ENCODE data around the gene AKAP8L. TPM values are rescaled to one million over a fixed set of nuclear protein-coding genes. Genes with fewer than 3 reads are reported as not detected.

Gene AKAP8L
- total RNA-seq, 4 donors from 2014 or later, result 52.8 to 87.8 (median 69.4) TPM

- Histone ChIP-seq H3K9me3 (no peaks in the 10 kb centered on the region), H3K27ac (replicated peaks in 1 of 4) (peak overlapping the region; percentile 88 to 97 (median 95)), H3K36me3 (peaks cover 7 to 29% (median 19%) of the 10 kb centered on the region in 4 donors), H3K4me3 (peak overlapping the region; percentile 91 to 97 (median 92)), H3K4me1 (peaks cover 43 to 73% (median 68%) of the 10 kb centered on the region in 4 donors), H3K27me3 (no peaks in the 10 kb centered on the region)
- DNase-seq (ENCODE audit: extremely low spot score), result no peak
- TF ChIP-seq CTCF (IDR thresholded peaks at IDR 0.05) (no peak), EP300 (IDR thresholded peaks at IDR 0.05) (no peak), POLR2A (IDR thresholded peaks at IDR 0.05; ENCODE audit: low read depth) (no peak), POLR2AphosphoS5 (IDR thresholded peaks at IDR 0.05) (no peak)
- intact Hi-C loops (cut with DNase I), result loop anchor here (5.0 kb wide), 1 partner anchor 166 kb away; no protein-coding TSS in a partner anchor
- 68% methylated on average over 8 of the region's 8 CpGs for WGBS
Measured at GRCh38 chr19:15433519-15434069, 14.8 kb upstream of the AKAP8L start.

- Histone ChIP-seq H3K27ac (replicated peaks in 1 of 4) (peak overlapping the region; percentile 88 to 97 (median 95)), H3K9me3 (no peaks in the 10 kb centered on the region), H3K27me3 (no peaks in the 10 kb centered on the region), H3K36me3 (peaks cover 7 to 29% (median 25%) of the 10 kb centered on the region in 4 donors), H3K4me3 (peak overlapping the region; percentile 91 to 97 (median 92)), H3K4me1 (peaks cover 40 to 73% (median 64%) of the 10 kb centered on the region in 4 donors)
- DNase-seq (ENCODE audit: extremely low spot score), result no peak
- peak; percentile 64 to 81 for TF ChIP-seq POLR2AphosphoS5 (IDR thresholded peaks at IDR 0.05)
- no peak for TF ChIP-seq EP300 (IDR thresholded peaks at IDR 0.05)
- intact Hi-C loops (cut with DNase I), result loop anchor here (5.0 kb wide), 1 partner anchor 166 kb away; no protein-coding TSS in a partner anchor
- WGBS, result 2% methylated on average over 30 of the region's 75 CpGs
Measured at GRCh38 chr19:15432629-15433518, 14.1 kb upstream of the AKAP8L start.

GRCh38 chr19:15432018-15432494 lies 13.3 kb upstream of the AKAP8L start:
- Histone ChIP-seq H3K4me1 (peaks cover 37 to 67% (median 56%) of the 10 kb centered on the region in 4 donors), H3K36me3 (peaks cover 12 to 36% (median 33%) of the 10 kb centered on the region in 4 donors), H3K27ac (replicated peaks in 1 of 4) (peak overlapping the region; percentile 66 to 84 (median 72)), H3K4me3 (peak overlapping the region; percentile 91 to 97 (median 92)), H3K27me3 (no peaks in the 10 kb centered on the region), H3K9me3 (no peaks in the 10 kb centered on the region)
- no peak for TF ChIP-seq EP300 (IDR thresholded peaks at IDR 0.05)
- no peak for TF ChIP-seq POLR2AphosphoS5 (IDR thresholded peaks at IDR 0.05)
- no peak for TF ChIP-seq POLR2A (IDR thresholded peaks at IDR 0.05; ENCODE audit: low read depth)
- TF ChIP-seq CTCF (IDR thresholded peaks at IDR 0.05), result no peak
- no peak for DNase-seq (ENCODE audit: extremely low spot score)
- intact Hi-C loops (cut with DNase I), result loop anchor here (5.0 kb wide), 1 partner anchor 165 kb away; no protein-coding TSS in a partner anchor
- under 1% methylated on average over 18 of the region's 44 CpGs for WGBS

GRCh38 chr19:15431396-15432017 lies 12.7 kb upstream of the AKAP8L start:
- no peak for DNase-seq (ENCODE audit: extremely low spot score)
- TF ChIP-seq EP300 (IDR thresholded peaks at IDR 0.05), result no peak
- no peak for TF ChIP-seq POLR2A (IDR thresholded peaks at IDR 0.05; ENCODE audit: low read depth)
- no peak for TF ChIP-seq CTCF (IDR thresholded peaks at IDR 0.05)
- no peak for TF ChIP-seq POLR2AphosphoS5 (IDR thresholded peaks at IDR 0.05)
- Histone ChIP-seq H3K36me3 (peaks cover 16 to 38% (median 36%) of the 10 kb centered on the region in 4 donors), H3K27ac (replicated peaks in 1 of 4) (peak overlapping the region; percentile 66 to 84 (median 72)), H3K27me3 (no peaks in the 10 kb centered on the region), H3K4me3 (peak overlapping the region; percentile 91 to 97 (median 92)), H3K9me3 (no peaks in the 10 kb centered on the region), H3K4me1 (peaks cover 37 to 61% (median 50%) of the 10 kb centered on the region in 4 donors)
- intact Hi-C loops (cut with DNase I), result loop anchor here (5.0 kb wide), 1 partner anchor 164 kb away; no protein-coding TSS in a partner anchor
- WGBS, result 12% methylated on average over 7 of the region's 7 CpGs

All from esophagus muscularis mucosa (tissue), 4 donors.